ENCODE measurements around the gene CTNND2. TPM values are rescaled to one million over a fixed set of nuclear protein-coding genes. Genes with fewer than 3 reads are reported as not detected.

CTNND2 gene
- total RNA-seq, 1 donor from 2014 or later = 0.29 TPM

- Histone ChIP-seq H3K36me3 (ENCODE audit: control insufficient read depth, insufficient read depth, low read length) (no peaks in the 10 kb centered on the region), H3K27me3 (ENCODE audit: control insufficient read depth, insufficient read depth, low read length) (no peaks in the 10 kb centered on the region), H3K4me3 (ENCODE audit: low read depth, low read length) (no peak overlapping the region)
- DNase-seq (ENCODE audit: low read depth) = no peak
- TF ChIP-seq CTCF (IDR thresholded peaks at IDR 0.05; ENCODE audit: insufficient read depth, low read length, poor library complexity, severe bottlenecking) = no peak
Observed at GRCh38 chr5:11863911-11864310, 40.3 kb downstream of the CTNND2 start.

- no peak for DNase-seq (ENCODE audit: low read depth)
- no peak for TF ChIP-seq CTCF (IDR thresholded peaks at IDR 0.05; ENCODE audit: insufficient read depth, low read length, poor library complexity, severe bottlenecking)
- H3K4me3 ChIP-seq (ENCODE audit: low read depth, low read length) = no peak overlapping the region
Observed at GRCh38 chr5:11857391-11857790, 46.9 kb downstream of the CTNND2 start.

GRCh38 chr5:11854936-11855335 lies 49.3 kb downstream of the CTNND2 start:
- H3K27me3 ChIP-seq (ENCODE audit: control insufficient read depth, insufficient read depth, low read length) = no peaks in the 10 kb centered on the region
- TF ChIP-seq CTCF (IDR thresholded peaks at IDR 0.05; ENCODE audit: insufficient read depth, low read length, poor library complexity, severe bottlenecking) = no peak
- H3K4me3 ChIP-seq (ENCODE audit: low read depth, low read length) = no peak overlapping the region
- no peaks in the 10 kb centered on the region for H3K36me3 ChIP-seq (ENCODE audit: control insufficient read depth, insufficient read depth, low read length)
- DNase-seq (ENCODE audit: low read depth) = no peak

More at GRCh38 chr5:11857391-11857790, 46.9 kb downstream of the CTNND2 start:
- Histone ChIP-seq H3K36me3 (ENCODE audit: control insufficient read depth, insufficient read depth, low read length) (no peaks in the 10 kb centered on the region), H3K27me3 (ENCODE audit: control insufficient read depth, insufficient read depth, low read length) (no peaks in the 10 kb centered on the region)

- TF ChIP-seq CTCF (IDR thresholded peaks at IDR 0.05; ENCODE audit: insufficient read depth, low read length, poor library complexity, severe bottlenecking) = no peak
- no peak for DNase-seq (ENCODE audit: low read depth)
- H3K36me3 ChIP-seq (ENCODE audit: control insufficient read depth, insufficient read depth, low read length) = no peaks in the 10 kb centered on the region
- H3K4me3 ChIP-seq (ENCODE audit: low read depth, low read length) = no peak overlapping the region
- H3K27me3 ChIP-seq (ENCODE audit: control insufficient read depth, insufficient read depth, low read length) = no peaks in the 10 kb centered on the region
Observed at GRCh38 chr5:11853796-11854195, 50.5 kb downstream of the CTNND2 start.

GRCh38 chr5:11853140-11853539 lies 51.1 kb downstream of the CTNND2 start:
- H3K27me3 ChIP-seq (ENCODE audit: control insufficient read depth, insufficient read depth, low read length) = no peaks in the 10 kb centered on the region
- DNase-seq (ENCODE audit: low read depth) = no peak
- no peaks in the 10 kb centered on the region for H3K36me3 ChIP-seq (ENCODE audit: control insufficient read depth, insufficient read depth, low read length)
- H3K4me3 ChIP-seq (ENCODE audit: low read depth, low read length) = no peak overlapping the region
- TF ChIP-seq CTCF (IDR thresholded peaks at IDR 0.05; ENCODE audit: insufficient read depth, low read length, poor library complexity, severe bottlenecking) = no peak

GRCh38 chr5:11852717-11853087 lies 51.5 kb downstream of the CTNND2 start:
- Histone ChIP-seq H3K4me3 (ENCODE audit: low read depth, low read length) (no peak overlapping the region), H3K27me3 (ENCODE audit: control insufficient read depth, insufficient read depth, low read length) (no peaks in the 10 kb centered on the region), H3K36me3 (ENCODE audit: control insufficient read depth, insufficient read depth, low read length) (no peaks in the 10 kb centered on the region)
- DNase-seq (ENCODE audit: low read depth) = no peak
- TF ChIP-seq CTCF (IDR thresholded peaks at IDR 0.05; ENCODE audit: insufficient read depth, low read length, poor library complexity, severe bottlenecking) = no peak
